Heart left ventricle (tissue), 16 donors: ENCODE measurements around the gene SVEP1. TPM values are rescaled to one million over a fixed set of nuclear protein-coding genes. Genes with fewer than 3 reads are reported as not detected.
"Not testable (repeated sequence)": the region's sequence is repeated elsewhere in the genome, so short reads cannot be mapped to it uniquely, and the experiment has no call there.

Source experiments
- ATAC-seq, 4 donors: fragments of 200-7000 bp; cut with Tn5 transposase; one replicate each; pipeline ENCODE4 v1.9.1; 2020 to 2022; ENCODE audit warnings: moderate library complexity in 4 of 4, mild to moderate bottlenecking in 3 of 4, moderate number of reproducible peaks in 1 of 4
- DNase-seq, 5 donors: peaks; one replicate each; pipeline ENCODE4 v3.0.0-alpha.2; 2020
- H3K27ac ChIP-seq, 12 donors: fragments of 200-600 bp; sonication (generic) in 4 of 12; one replicate each; pipeline versions ENCODE4 v1.5.0 to v1.8.0; 2016 to 2022; ENCODE audit warnings: mild to moderate bottlenecking in 2 of 12
- H3K27me3 ChIP-seq, 9 donors: fragments of 200-600 bp; sonication (generic) in 2 of 9; one replicate each; pipeline versions ENCODE4 v1.5.1 to v1.8.0; 2016 to 2022; ENCODE audit warnings: mild to moderate bottlenecking in 3 of 9
- H3K36me3 ChIP-seq, 9 donors: fragments of 200-600 bp; sonication (generic) in 2 of 9; one replicate each; pipeline versions ENCODE4 v1.5.0 to v1.8.0; 2018 to 2022; ENCODE audit warnings: mild to moderate bottlenecking in 2 of 9
- H3K4me1 ChIP-seq, 12 donors: fragments of 200-600 bp; sonication (generic) in 4 of 12; one replicate each; pipeline versions ENCODE4 v1.5.0 to v1.8.0; 2016 to 2022; ENCODE audit warnings: mild to moderate bottlenecking in 3 of 12
- H3K4me3 ChIP-seq, 12 donors: fragments of 200-600 bp; sonication (generic) in 4 of 12; one replicate each; pipeline versions ENCODE4 v1.5.0 to v1.8.0; 2017 to 2022; ENCODE audit warnings: mild to moderate bottlenecking in 9 of 12, moderate library complexity in 4 of 12
- H3K9me3 ChIP-seq, 12 donors: fragments of 200-600 bp; sonication (generic) in 4 of 12; one replicate each; pipeline versions ENCODE4 v1.5.0 to v1.8.0; 2016 to 2022; ENCODE audit warnings: mild to moderate bottlenecking in 1 of 12
- CTCF ChIP-seq, 12 donors: fragments of 200-600 bp; sonication (generic) in 4 of 12; IDR thresholded peaks; one replicate each; pipeline versions ENCODE4 v1.5.0 to v1.8.0; 2018 to 2022; ENCODE audit warnings: antibody characterized with exemption in 12 of 12, mild to moderate bottlenecking in 5 of 12
- POLR2A ChIP-seq, 2 donors: fragments of 450-650 bp; IDR thresholded peaks; one replicate each; pipeline ENCODE4 v1.6.1; 2017; ENCODE audit warnings: antibody characterized with exemption in 2 of 2, mild to moderate bottlenecking in 2 of 2, moderate library complexity in 2 of 2
- WGBS, 4 donors: extraction: QIAGEN DNeasy Blood & Tissue Kit in 2 of 4; methylation state at CpG; one replicate each; pipeline versions ENCODE4 v1.1.5 to v1.1.7; 2013 to 2018; 5-methylcytosine and 5-hydroxymethylcytosine counted together
- intact Hi-C, 10 donors: fragments of 100-400 bp; cut with DNase I; formaldehyde crosslinking; loops; one replicate each; pipeline versions ENCODE4 v1.11.1 to v1.14.2; 2022
- polyA plus RNA-seq, 2 donors: library from polyadenylated mRNA; stranded (reverse); fragments of 200-250 nt; gene quantifications; one replicate each; pipeline ENCODE4 v1.2.3, GENCODE V29; 2013
- total RNA-seq, 9 donors: library from RNA; depleted of rRNA in 2 of 9; stranded (reverse); fragments of >200 nt in 2 of 9; fragmentation: NEBNext Ultra II Directional in 3 of 9; extraction: Animal tissue kit (Norgen Biotek cat#: 25700) in 3 of 9; gene quantifications; one replicate each; pipeline versions ENCODE4 v1.1.0 to v1.2.4, GENCODE V29; 2016 to 2023
- donor health status: ischemic (EF 13 %, LVEDD 7.1; RV severe dilation, severe dysfunction).
- donor health status: healthy with polysubstance abuse.
- donor health status: DM: no; HTN: yes; CAD: no.
- donor health status: DM: no; HTN: no; CAD: no.
- donor health status: ischemic (EF 25% LVEDD 6.9; RV normal size, moderate dysfunction).
- donor health status: ischemic (EF 25% LVEDD 5.7; RV mildly dilated, moderate dysfunction).
- donor health status: healthy.
- donor health status: DM: yes; HTN: yes; CAD: no.
- donor health status: ischemic (EF 35%, LVEDD 5.7; RV mildly dilated, moderate dysfunction).
- donor health status: nonischemic (EF 11% LVEDD 7.7; RV severe dilation, severe dysfunction).
- donor health status: DM: yes; HTN: yes; CAD: no.
- donor health status: PGD.
- donor health status: ischemic (EF 29% LVEDD 5.4; RV normal size, mild dysfunction).
- donor health status: nonischemic (EF 23%, LVEDD 6.1; RV moderate dilation, normal function).

The SVEP1 gene
- total and polyA plus RNA-seq, 11 donors = 0.50 to 34.4 (median 7.5) TPM

DNA sequence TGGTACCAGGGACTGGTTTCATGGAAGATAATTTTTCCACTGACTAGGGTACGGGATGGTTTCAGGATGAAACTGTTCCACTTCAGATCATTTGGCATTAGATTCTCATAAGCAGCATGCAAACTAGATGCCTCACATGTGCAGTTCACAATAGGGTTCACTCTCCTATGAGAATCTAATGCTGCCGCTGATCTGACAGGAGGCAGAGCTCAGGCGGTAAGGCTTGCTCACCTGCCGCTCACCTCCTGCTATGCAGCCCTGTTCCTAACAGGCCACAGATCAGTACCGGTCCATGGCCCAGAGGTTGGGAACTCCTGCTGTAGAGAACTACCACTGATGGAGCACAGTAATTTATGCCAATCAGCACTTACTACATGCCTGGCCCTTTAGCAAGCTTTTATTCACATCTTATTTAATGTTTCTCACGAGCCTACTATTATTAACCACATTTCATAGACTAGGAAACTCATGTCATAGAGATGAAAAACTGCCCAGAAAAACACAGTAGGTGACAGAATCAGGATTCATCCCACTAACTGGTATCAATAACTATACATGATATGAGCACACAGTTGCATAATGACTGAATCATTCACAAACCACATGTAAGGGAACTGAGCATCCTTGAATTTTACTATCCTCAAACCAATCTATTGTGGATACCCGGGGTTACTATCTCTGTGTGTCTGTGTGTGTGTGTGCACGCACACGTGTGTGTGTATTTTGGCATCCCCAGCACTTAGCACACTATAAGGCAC, 46.5 kb downstream of the SVEP1 start:
- no peak for TF ChIP-seq POLR2A (IDR thresholded peaks at IDR 0.05)
- no peak for TF ChIP-seq CTCF (IDR thresholded peaks at IDR 0.05)
- H3K4me1 ChIP-seq = peaks cover 0 to 21% (median 0%) of the 10 kb centered on the region in 12 donors
- H3K4me3 ChIP-seq = no peak overlapping the region
- H3K36me3 ChIP-seq = no peaks in the 10 kb centered on the region
- peaks cover 0 to 10% (median 0%) of the 10 kb centered on the region in 12 donors for H3K9me3 ChIP-seq
- no peak overlapping the region for H3K27ac ChIP-seq
- DNase-seq (no peak), ATAC-seq (no peak)
- WGBS, 4 donors = 70 to 93% (median 80%) methylated on average over 8 to 9 of the region's 9 CpGs
- intact Hi-C loops = no loop called here
- no peaks in the 10 kb centered on the region for H3K27me3 ChIP-seq

DNA sequence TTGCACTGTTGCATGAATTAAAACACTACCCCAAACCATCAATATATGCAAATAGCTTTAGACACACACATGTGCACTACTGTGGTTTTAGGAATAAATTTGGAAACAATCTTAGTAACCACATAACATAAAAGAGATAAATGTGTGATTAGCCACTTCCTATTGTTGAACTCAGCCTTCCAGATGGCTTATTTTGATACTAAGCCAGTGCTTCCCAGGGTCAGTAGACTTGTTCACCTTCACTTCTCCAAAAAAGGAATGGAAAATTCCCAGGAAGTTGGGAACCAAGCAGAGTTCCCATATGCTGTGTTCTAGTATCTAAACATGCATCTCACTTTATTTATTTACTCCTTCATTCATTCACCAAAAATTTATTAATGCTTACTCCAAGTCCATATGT, 47.8 kb downstream of the SVEP1 start:
- ATAC-seq (no peak), DNase-seq (no peak)
- H3K27ac ChIP-seq = no peak overlapping the region
- H3K36me3 ChIP-seq = no peaks in the 10 kb centered on the region
- H3K4me3 ChIP-seq = no peak overlapping the region
- H3K9me3 ChIP-seq = peaks cover 0 to 10% (median 0%) of the 10 kb centered on the region in 12 donors
- H3K4me1 ChIP-seq = peaks cover 0 to 11% (median 0%) of the 10 kb centered on the region in 12 donors
- intact Hi-C loops = no loop called here
- H3K27me3 ChIP-seq = no peaks in the 10 kb centered on the region
- no peak for TF ChIP-seq CTCF (IDR thresholded peaks at IDR 0.05)
- TF ChIP-seq POLR2A (IDR thresholded peaks at IDR 0.05) = no peak

- intact Hi-C loops, ATAC-seq: not testable (repeated sequence)
These were observed 48.3 kb downstream of the SVEP1 start for GRCh38 chr9:110531241-110531640.

DNA sequence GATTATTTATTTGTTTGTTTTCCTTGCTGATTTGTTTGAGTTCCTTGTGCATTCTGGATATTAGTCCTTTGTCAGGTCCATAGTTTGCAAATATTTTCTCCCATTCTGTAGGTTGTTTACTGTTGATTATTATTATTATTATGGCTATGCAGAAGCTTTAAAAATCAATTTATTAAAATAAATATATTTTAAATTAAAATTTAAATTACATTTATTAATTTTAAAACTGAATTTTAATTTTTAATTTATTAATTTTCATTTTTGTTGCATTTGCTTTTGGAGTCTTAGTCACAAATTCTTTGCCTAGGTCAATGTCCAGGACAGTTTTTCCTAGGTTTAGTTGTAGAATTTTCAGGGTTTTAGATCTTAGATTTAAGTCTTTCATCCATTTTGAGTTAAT, 50.9 kb downstream of the SVEP1 start:
- intact Hi-C loops = no loop called here
- DNase-seq (no peak), ATAC-seq (no peak)
- Histone ChIP-seq H3K4me3 (no peak overlapping the region), H3K27me3 (no peaks in the 10 kb centered on the region), H3K4me1 (peaks cover 0 to 3% (median 0%) of the 10 kb centered on the region in 12 donors), H3K27ac (no peak overlapping the region), H3K9me3 (peaks cover 0 to 10% (median 0%) of the 10 kb centered on the region in 12 donors), H3K36me3 (no peaks in the 10 kb centered on the region)
- TF ChIP-seq CTCF (IDR thresholded peaks at IDR 0.05) = no peak
- TF ChIP-seq POLR2A (IDR thresholded peaks at IDR 0.05) = no peak

More at GRCh38 chr9:110531241-110531640, 48.3 kb downstream of the SVEP1 start:
- H3K27ac ChIP-seq, H3K27me3 ChIP-seq, H3K36me3 ChIP-seq, H3K4me3 ChIP-seq, H3K4me1 ChIP-seq, DNase-seq: not testable (repeated sequence)
- 33 to 61% (median 53%) methylated on average over 1 of the region's 1 CpG for WGBS, 4 donors
- peaks cover 0 to 10% (median 0%) of the 10 kb centered on the region in 12 donors for H3K9me3 ChIP-seq

DNA sequence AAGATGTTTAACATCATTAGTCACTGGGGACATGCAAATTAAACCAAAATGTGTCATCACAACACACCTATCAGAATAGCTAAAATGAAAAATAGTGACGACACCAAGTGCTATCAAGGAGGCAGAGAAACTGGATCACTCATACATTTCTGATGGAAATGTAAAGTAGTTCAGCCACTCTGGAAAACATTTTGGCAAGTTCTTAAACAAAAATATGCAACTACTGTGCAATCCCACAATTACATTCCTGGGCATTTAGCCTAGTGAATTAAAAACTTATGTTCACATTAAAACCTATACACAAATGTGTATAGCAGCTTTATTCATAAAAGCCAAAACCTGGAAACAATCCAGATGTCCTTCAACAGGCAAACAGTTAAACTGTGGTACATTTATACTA, 53.1 kb downstream of the SVEP1 start:
- H3K36me3 ChIP-seq = no peaks in the 10 kb centered on the region
- H3K9me3 ChIP-seq = peaks cover 0 to 10% (median 0%) of the 10 kb centered on the region in 12 donors
- H3K27me3 ChIP-seq = no peaks in the 10 kb centered on the region
- no peak for ATAC-seq
- WGBS, 4 donors = 69 to 83% (median 73%) methylated on average over 1 of the region's 1 CpG
- intact Hi-C loops = no loop called here
- no peak for DNase-seq
- no peak overlapping the region for H3K27ac ChIP-seq
- no peak for TF ChIP-seq CTCF (IDR thresholded peaks at IDR 0.05)
- TF ChIP-seq POLR2A (IDR thresholded peaks at IDR 0.05) = no peak
- H3K4me1 ChIP-seq = peaks cover 0 to 5% (median 0%) of the 10 kb centered on the region in 12 donors
- no peak overlapping the region for H3K4me3 ChIP-seq
